Right ventricle myocardium inferior (tissue), 1 donor: ENCODE measurements around the gene SRRD. TPM values are rescaled to one million over a fixed set of nuclear protein-coding genes. Genes with fewer than 3 reads are reported as not detected.

Experiments used
- ATAC-seq: fragments of 200-7000 bp; cut with Tn5 transposase; one replicate; pipeline ENCODE4 v1.9.1; 2020; ENCODE audit warnings: mild to moderate bottlenecking, moderate library complexity
- DNase-seq: peaks from one replicate; pipeline ENCODE4 v3.0.0; 2021; ENCODE audit errors: missing footprints
- intact Hi-C: fragments of 100-400 bp; cut with DNase I; formaldehyde crosslinking; loops from one replicate; pipeline ENCODE4 v1.11.0; 2022
- total RNA-seq: library from RNA; stranded (reverse); fragmentation: NEBNext Ultra II Directional; extraction: Animal tissue kit (Norgen Biotek cat#: 25700); gene quantifications from one replicate; pipeline ENCODE4 v1.2.1, GENCODE V29; 2021
- donor health status: DM: no; HTN: yes; CAD: no; lungs with severe emphysema.

SRRD gene
- total RNA-seq, 1 donor from 2014 or later: 20.9 TPM

DNA sequence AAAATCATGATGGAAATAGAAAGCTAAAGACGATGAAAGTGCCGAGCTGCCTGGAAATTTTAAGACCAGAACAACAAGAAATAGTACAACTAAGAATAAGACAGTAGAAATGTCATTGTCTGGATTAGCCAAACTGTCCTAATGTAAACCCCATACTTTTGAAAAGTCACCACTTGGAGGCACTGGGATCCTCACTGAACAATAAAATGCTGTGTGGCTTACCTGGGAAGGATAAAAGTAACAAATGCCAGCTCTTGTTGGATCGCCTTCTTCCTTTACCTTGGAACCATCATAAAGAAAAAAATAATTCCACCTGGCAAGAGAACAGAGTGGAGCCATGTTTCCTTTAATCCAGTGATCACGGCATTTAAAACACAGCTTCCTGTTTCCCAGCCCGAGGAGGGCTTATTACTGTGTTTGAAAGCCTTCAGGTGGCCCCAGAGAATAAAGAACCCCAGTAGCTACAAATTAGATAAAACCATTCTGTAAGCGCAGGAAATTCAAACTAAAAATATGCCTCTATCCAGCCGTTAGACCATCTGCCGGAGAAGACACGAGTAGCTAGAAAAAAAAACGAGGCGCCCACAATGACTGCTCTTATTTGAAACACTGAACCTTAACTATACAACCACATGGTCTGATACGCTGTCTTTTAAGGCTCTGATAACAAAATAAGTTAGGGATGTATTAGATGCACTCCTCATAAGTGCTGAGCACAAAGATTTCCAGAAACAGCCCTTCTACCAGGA, 4.5 kb upstream of the SRRD start:
- intact Hi-C loops: no loop called here
- ATAC-seq (no peak), DNase-seq (no peak)

GRCh38 chr22:26479792-26480610, 3.7 kb upstream of the SRRD start:
- intact Hi-C loops: loop anchor here (5.0 kb wide), 1 partner anchor 112 kb away; the partner anchor contains the start of gene TPST2
- ATAC-seq: no peak
- no peak for DNase-seq

- no peak for DNase-seq
- no peak for ATAC-seq
- intact Hi-C loops: loop anchor here (5.0 kb wide), 1 partner anchor 112 kb away; the partner anchor contains the start of gene TPST2
These were observed 3.1 kb upstream of the SRRD start for GRCh38 chr22:26480611-26480932.

GRCh38 chr22:26481112-26481693, 2.5 kb upstream of the SRRD start:
- intact Hi-C loops: loop anchor here (5.0 kb wide), 1 partner anchor 111 kb away; the partner anchor contains the start of gene TPST2
- DNase-seq (no peak), ATAC-seq (no peak)

- no peak for DNase-seq
- intact Hi-C loops: loop anchor here (5.0 kb wide), 1 partner anchor 111 kb away; the partner anchor contains the start of gene TPST2
- no peak for ATAC-seq
These were observed 2.0 kb upstream of the SRRD start for GRCh38 chr22:26481694-26482093.

GRCh38 chr22:26482161-26482560, 1.5 kb upstream of the SRRD start:
- intact Hi-C loops: loop anchor here (5.0 kb wide), 1 partner anchor 110 kb away; the partner anchor contains the start of gene TPST2
- DNase-seq: no peak

DNA sequence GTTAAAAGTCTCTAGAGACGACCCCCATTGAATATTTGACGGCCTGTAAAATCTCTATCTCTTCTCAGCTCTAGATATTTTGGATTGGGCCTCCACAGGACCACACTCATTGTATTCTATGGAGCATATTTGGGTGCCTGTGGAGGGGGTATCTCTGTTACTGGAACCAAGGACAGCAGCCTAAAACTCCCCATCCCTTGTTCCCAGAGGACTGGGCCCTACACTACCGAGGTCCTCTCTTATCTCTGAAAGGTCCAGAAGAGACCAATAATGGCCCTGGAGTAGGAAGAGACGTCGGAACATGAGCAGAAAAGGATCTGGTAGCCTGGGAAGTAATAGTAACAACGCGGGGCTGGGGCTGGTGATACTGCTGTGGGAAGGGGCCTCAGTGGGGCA, 636 bp upstream of the SRRD start:
- intact Hi-C loops: loop anchor here (5.0 kb wide), 1 partner anchor 109 kb away; the partner anchor contains the start of gene TPST2
- no peak for DNase-seq
- ATAC-seq: peak; percentile 16

More at GRCh38 chr22:26482161-26482560, 1.5 kb upstream of the SRRD start:
- no peak for ATAC-seq

DNA sequence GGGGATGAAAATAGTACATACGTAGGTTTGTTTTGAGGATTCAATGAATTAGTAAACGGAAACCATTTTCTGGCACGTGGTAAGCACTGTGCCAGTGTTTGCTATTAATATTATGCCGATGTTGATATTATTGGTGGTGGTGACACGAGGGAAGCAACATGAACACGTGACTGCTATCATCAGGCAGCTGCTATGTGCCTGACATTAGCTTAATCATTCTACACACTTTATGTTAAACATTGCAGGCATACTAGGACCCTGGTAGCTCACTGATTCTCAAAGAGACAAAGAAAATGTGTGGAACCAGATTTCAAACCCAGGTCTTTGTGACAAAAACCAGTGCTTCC, 656 bp downstream of the SRRD start:
- intact Hi-C loops: loop anchor here (5.0 kb wide), 1 partner anchor 108 kb away; the partner anchor contains the start of gene TPST2
- ATAC-seq: no peak
- DNase-seq: no peak

DNA sequence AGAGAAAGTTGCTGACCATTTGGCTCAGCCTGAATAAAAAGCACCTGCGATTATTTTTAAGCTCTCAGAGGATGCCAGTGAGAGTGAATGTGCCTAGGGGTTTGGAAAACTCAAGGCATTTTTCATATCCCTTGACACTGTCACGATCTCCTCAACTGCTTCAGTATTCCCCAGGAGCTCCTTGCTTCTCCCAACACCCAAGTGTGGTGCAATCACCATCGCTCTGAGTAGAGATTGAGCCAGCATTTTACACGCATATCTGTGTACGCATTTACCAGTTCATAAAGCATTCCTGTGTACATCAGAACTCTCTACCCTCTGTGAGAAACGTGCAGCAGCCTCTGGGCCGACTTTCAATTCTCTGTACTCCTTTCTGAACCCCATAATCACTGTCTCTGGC, 1.3 kb downstream of the SRRD start:
- DNase-seq (no peak), ATAC-seq (no peak)
- intact Hi-C loops: no loop called here

GRCh38 chr22:26485806-26486390, 2.2 kb downstream of the SRRD start:
- ATAC-seq (no peak), DNase-seq (no peak)
- intact Hi-C loops: no loop called here

GRCh38 chr22:26486394-26486793, 2.7 kb downstream of the SRRD start:
- ATAC-seq: no peak
- intact Hi-C loops: no loop called here
- DNase-seq: no peak

DNA sequence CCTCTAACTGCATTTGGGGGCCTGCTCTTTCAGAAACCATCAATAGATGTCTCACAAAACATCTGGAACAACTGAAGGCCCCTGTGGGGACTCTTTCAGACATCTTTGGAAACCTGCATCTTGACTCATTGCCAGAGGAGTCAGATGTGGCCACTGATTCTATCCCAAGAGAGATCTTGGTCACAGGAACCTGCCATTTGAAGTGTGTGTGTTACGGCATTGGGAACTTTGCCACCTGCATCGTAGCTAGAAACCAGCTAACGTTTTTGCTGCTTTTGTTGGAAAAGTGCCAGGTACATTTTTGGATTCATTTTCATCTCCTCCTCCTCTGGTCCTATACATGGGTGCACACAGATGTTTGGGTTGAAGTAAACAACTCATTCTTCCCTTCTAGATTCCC, 4.3 kb downstream of the SRRD start:
- ATAC-seq: no peak
- intact Hi-C loops: no loop called here
- DNase-seq: no peak

GRCh38 chr22:26489447-26490036, 5.9 kb downstream of the SRRD start:
- ATAC-seq (no peak), DNase-seq (no peak)
- intact Hi-C loops: no loop called here

- peak; percentile 18 for ATAC-seq
- DNase-seq: no peak
- intact Hi-C loops: no loop called here
These were observed 8.5 kb downstream of the SRRD start for GRCh38 chr22:26492220-26492619.

- intact Hi-C loops: no loop called here
- DNase-seq: no peak
- no peak for ATAC-seq
These were observed 10.8 kb downstream of the SRRD start for GRCh38 chr22:26494506-26494905.

DNA sequence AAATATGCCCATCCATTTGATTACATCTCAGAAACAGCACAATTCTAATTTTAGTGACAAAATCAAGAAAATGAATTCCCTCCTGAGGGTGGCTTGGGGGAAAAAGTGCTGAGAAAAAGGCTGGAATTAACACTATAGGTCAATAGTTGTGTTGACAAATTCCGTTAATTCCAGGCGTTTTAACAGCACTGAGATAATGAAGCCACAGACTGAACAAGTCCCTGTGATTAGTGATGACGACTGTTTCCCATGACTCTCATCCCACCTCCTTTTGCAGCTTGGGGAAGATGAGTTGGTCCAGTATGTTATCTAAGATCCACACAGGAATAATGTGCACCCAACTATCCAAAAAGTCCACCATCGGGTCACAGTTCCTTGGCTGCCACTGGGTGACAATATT, 12.8 kb downstream of the SRRD start:
- no peak for DNase-seq
- ATAC-seq: no peak
- intact Hi-C loops: no loop called here

GRCh38 chr22:26499188-26499703, 15.6 kb downstream of the SRRD start:
- intact Hi-C loops: no loop called here
- ATAC-seq (no peak), DNase-seq (no peak)

DNA sequence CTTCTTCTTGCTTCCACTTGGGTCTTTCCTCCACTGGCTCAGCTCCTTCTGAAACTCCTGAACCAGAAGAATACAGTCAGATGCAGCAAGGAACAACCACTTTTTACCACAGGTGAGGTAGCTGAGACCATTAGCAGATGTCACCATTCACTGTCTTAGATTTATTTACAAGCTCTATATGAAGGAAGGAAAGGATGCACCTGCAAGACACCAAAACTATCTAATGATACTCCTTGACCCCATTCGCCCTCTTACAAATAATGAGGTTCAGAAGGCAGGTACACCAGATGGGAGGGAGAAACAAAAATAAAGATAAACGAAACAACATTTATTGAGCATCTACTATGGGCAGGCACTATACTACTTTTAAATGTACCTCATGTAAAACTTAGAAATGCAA, 18.3 kb downstream of the SRRD start:
- no peak for ATAC-seq
- no peak for DNase-seq
- intact Hi-C loops: no loop called here
